Skin of body (tissue), 2 donors: ENCODE results near the gene KIAA0040. TPM values are rescaled to one million over a fixed set of nuclear protein-coding genes. Genes with fewer than 3 reads are reported as not detected.
A peak's percentile ranks its signal among the peaks of the same experiment; 100 is the strongest.

Source experiments
- DNase-seq: peaks from one replicate; lab custom pipeline; 2025; lab: John Stamatoyannopoulos, UW
- total RNA-seq: library from RNA; depleted of rRNA; stranded (reverse); fragments of >200 nt; gene quantifications from one replicate; pipeline ENCODE4 v1.2.3, GENCODE V29; 2014

KIAA0040 gene
- total RNA-seq, 1 donor from 2014 or later, result 8.7 TPM

DNA sequence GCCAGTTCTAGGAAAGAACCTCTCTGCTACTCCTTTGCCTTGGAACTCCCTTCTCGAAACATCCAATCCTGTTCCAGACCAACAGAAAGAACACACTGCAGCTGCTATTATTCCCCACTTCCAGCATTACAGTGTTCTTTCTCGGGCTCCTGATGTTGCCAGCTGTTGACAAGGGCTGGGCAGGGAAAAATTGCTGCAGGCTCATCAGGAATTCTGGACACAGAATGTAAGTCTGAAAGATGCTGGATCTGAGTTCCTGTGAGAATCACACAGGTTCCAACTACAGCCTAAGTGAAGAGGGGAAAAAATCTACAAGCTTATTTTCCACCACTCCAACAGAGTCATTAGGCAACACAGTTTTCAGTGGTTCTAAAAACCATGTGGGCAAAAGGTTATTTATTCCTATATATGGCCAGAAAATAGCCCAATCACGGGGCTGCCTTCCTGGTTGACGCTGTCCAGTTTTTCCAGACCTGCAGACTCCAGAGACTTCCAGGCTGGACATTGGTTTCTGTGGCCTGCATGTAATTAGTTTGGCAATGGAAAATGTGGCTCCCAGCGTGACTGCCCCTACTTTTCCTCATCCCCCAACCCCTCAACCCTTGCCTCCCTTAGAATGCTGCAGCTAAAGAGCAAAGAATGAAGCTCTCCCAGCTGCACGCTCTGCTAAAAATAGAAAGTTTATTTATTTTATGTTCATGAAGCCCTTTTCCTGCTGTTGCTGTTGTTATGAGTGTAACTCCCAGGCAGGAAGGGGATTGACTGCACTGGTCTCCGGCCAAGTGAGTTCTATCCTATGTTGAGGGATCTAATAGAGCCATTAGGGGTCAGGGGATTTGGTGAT is 8.3 kb upstream of the KIAA0040 start:
- DNase-seq, result peak; percentile 83

DNA sequence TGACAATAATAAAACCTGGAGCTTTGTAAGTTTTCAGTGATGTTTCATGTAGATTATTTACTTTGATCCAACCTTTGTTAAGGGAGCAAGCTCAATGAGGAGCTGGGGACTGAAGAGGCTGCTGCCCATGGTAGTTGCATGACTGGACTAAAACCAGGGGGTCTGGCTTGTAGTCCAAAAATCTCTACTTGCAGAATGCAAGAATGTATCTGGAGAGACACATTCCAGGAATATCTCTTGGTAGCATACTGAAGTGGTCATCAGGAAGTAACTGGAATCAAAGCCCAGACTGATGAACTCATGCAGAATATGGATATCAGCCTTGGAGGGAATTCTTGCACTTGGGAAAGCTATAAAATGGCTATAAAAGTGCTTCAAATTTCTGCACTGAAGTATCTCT is 5.8 kb upstream of the KIAA0040 start:
- DNase-seq, result peak; percentile 25

- peak; percentile 14 for DNase-seq
Measured at GRCh38 chr1:175197531-175197930, 5.0 kb upstream of the KIAA0040 start.

- no peak for DNase-seq
Measured at GRCh38 chr1:175195798-175196197, 3.2 kb upstream of the KIAA0040 start.

DNA sequence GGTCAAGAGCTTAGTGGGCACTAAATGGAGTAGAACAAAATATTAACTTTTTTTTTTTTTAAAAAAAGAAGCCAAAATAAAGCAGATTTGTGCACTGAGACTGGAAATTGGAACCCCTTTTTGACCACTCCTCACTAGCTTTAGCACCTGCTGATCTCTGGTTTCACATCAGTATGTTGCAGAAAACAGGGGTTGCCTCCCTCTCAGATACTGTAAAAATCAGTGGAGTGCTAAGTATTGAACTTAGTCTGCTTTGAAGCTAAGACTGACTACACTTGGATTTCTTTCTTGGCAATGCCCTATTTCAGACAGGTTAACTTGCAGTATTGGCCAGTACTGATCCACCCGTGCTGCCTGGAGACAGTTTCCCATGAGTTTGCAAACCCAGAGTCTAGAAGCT is 2.7 kb upstream of the KIAA0040 start:
- DNase-seq, result no peak

GRCh38 chr1:175193527-175193910 is 943 bp upstream of the KIAA0040 start:
- no peak for DNase-seq

DNA sequence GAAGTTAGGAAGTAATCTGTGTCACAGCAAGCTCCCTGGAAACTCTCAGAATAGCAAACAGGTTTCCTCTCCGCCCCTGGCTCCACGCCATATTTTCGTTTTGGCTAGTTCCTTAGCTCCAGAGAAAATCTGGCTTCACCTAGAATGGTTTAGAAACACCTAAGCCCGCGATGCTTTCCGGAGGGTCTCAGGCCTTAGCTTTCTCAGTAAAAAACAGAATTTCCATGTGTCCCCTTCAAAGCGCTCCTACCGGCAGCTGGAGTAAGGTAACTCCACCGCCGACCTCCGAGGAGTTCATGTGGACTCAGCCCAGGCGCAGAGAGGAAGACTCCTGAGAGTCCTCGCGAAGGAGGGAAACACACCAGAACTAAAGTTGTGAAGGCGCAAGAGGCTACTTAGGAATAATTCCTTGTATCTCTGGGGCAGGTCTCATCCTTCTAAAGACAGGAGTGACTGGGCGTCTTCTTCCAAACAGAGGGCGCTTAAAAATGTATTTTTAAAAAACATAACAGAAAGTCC is 406 bp downstream of the KIAA0040 start:
- peak; percentile 12 for DNase-seq

- DNase-seq, result no peak
Measured at GRCh38 chr1:175191659-175192058, 917 bp downstream of the KIAA0040 start.

GRCh38 chr1:175188936-175189335 is 3.6 kb downstream of the KIAA0040 start:
- DNase-seq, result no peak

GRCh38 chr1:175186433-175187160 is 6.0 kb downstream of the KIAA0040 start:
- DNase-seq, result no peak

DNA sequence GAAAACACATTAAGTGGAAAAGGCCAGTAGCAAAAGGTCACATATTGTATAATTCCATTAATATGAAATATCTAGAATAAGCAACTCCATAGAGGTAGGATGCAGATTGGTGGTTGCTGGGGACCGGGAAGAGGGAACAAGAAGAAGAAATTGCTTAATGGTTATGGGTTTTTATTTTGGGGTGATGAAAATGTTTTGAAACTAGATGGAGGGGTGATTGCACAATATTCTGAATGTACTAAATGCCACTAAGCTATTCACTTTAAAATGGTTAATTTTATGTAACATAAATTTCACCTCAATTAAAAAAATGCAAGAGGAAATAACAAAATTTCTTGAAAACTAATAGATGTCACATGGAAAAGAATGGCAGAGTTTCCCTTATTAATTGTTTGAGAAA is 6.7 kb downstream of the KIAA0040 start:
- no peak for DNase-seq

DNA sequence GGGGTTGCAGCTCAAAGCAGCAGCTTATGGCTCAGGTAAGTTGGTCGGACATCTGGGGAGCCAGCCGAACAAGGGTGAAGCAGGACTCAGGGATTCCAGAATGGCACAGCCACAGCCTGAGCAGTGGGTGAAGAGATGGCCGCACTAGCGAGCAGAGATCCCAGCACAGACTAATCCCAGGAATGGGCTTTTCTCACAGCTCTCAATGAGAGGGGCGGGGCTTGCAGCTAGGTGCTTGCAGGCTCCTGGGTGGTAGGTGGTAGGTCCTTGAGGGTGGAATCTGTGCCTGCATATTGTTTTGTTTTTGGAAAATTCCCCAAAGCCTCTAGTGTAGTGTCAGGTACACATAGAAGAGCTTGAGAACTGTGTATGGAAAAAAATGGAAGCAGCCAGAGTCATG is 9.0 kb downstream of the KIAA0040 start:
- no peak for DNase-seq

- no peak for DNase-seq
Measured at GRCh38 chr1:175182201-175182746, 10.3 kb downstream of the KIAA0040 start.

GRCh38 chr1:175179837-175180590 is 12.6 kb downstream of the KIAA0040 start:
- DNase-seq, result no peak

- no peak for DNase-seq
Measured at GRCh38 chr1:175178456-175178855, 14.1 kb downstream of the KIAA0040 start.

DNA sequence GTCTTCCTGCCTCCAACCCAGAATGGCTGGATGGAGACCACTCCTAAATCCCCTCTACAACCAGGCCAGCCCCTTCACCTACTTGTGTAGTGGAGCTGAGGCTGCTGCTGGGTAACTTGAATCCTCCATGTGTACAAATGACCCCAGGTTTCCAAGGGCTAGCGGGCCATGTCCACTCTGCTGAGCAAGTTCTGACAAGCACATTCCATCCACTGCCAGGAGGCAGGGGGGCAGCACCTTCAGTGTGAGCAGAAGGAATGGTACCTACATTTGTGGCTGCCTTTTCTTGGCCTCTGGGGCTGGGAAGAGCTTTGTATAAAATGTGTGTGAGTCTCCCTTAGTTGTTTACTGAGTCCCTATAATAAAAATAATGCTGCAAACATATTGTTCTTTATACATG is 14.5 kb downstream of the KIAA0040 start:
- DNase-seq, result no peak

GRCh38 chr1:175176246-175176645 is 16.3 kb downstream of the KIAA0040 start:
- no peak for DNase-seq

DNA sequence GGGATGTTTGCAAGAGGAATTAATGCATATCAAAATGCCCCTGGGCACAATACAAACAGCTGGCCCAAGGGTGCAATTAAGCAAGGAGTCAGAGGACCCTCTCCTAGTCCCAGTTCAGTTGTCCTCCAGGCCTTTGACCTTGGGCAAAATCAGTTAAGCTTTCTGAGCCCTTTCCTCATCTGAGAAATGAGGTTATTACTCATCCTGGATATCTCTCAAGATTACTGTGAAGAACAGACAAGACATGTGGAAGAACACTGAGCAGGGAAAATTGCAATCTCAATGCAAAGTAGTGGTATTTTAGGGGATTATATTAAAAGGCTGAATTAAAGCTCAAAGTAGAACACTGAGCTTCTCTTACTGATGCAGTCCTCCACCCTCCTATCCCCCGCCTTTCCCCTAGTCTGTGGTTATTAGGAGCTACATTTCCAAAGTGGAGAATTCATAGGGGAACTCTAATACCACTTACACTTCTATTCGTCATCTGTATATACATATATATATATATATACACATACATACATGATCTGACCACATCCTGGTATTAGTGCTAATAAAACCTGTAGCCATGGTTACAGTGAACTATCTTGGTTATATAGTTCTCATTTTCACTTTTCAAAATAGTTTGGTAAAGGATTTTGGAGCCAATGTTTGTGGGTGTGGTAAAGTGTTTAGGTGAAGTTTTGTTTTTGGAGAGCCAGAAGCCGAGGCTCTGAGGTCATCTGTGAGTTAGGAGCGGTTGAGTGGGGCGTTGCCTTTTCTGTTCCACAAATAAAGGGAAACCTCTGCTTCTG is 18.1 kb downstream of the KIAA0040 start:
- DNase-seq, result no peak

GRCh38 chr1:175173531-175173930 is 19.0 kb downstream of the KIAA0040 start:
- no peak for DNase-seq

GRCh38 chr1:175172503-175172902 is 20.1 kb downstream of the KIAA0040 start:
- no peak for DNase-seq
